BE2C (cell line): ENCODE results near the gene CFAP54.
"Not testable (repeated sequence)": the region's sequence is repeated elsewhere in the genome, so short reads cannot be mapped to it uniquely, and the experiment has no call there.

Source experiments
- DNase-seq: peaks from one replicate; pipeline ENCODE4 v3.0.0-alpha.2; 2020
- H3K27me3 ChIP-seq: fragments of 250-450 bp; sonication (Bioruptor Pico); 2 replicates; pipeline ENCODE4 v1.5.1; 2020; ENCODE audit warnings: mild to moderate bottlenecking
- H3K36me3 ChIP-seq: fragments of 250-450 bp; sonication (Bioruptor Pico); 2 replicates; pipeline ENCODE4 v1.5.1; 2020; ENCODE audit warnings: mild to moderate bottlenecking
- H3K4me1 ChIP-seq: fragments of 250-450 bp; sonication (Bioruptor Pico); 2 replicates; pipeline ENCODE4 v1.5.1; 2020
- H3K4me3 ChIP-seq: 2 replicates; pipeline ENCODE4 v1.5.1; 2011; ENCODE audit warnings: low read depth, low read length
- H3K9me3 ChIP-seq: fragments of 250-450 bp; sonication (Bioruptor Pico); 2 replicates; pipeline ENCODE4 v1.5.1; 2020
- TF ChIP-seq, protein P1 (sequence below): IDR thresholded peaks from 2 replicates; pipeline ENCODE4 v1.5.1; 2012; ENCODE audit warnings: mild to moderate bottlenecking, low read depth, low read length

Gene CFAP54

DNA sequence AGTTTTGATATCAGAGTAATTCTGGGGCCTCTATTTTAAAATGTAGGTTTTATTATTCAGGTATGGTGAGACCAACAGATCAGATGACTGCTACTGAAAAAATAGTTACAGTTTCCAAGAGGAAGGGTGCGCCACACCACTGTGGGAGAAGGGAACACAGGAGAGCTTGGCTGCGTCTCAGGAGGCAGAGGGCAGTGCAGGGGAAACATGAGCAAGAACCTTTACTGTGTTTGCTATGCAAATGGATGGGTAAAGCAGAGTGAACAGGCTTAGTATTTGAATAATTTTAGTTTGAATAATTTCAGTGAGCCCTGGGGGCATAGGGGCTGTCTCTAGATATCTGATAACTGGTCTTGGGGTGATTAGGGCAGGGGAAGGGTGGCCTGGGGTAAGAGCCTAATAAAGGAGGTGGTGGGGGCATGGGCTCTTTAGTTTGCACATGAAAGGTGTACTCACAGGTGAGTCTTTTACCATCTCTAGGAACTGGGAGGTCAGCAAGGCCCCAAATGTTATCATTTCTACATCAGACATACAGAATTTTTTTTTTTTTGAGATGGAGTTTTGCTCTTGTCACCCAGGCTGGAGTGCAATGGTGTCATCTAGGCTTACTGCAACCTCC lies 220.9 kb downstream of the CFAP54 start:
- Histone ChIP-seq H3K9me3 (no peaks in the 10 kb centered on the region), H3K27me3 (no peaks in the 10 kb centered on the region), H3K4me3 (no peak overlapping the region), H3K36me3 (no peaks in the 10 kb centered on the region), H3K4me1 (no peaks in the 10 kb centered on the region)
- no peak for DNase-seq
- TF ChIP-seq, protein P1, sequence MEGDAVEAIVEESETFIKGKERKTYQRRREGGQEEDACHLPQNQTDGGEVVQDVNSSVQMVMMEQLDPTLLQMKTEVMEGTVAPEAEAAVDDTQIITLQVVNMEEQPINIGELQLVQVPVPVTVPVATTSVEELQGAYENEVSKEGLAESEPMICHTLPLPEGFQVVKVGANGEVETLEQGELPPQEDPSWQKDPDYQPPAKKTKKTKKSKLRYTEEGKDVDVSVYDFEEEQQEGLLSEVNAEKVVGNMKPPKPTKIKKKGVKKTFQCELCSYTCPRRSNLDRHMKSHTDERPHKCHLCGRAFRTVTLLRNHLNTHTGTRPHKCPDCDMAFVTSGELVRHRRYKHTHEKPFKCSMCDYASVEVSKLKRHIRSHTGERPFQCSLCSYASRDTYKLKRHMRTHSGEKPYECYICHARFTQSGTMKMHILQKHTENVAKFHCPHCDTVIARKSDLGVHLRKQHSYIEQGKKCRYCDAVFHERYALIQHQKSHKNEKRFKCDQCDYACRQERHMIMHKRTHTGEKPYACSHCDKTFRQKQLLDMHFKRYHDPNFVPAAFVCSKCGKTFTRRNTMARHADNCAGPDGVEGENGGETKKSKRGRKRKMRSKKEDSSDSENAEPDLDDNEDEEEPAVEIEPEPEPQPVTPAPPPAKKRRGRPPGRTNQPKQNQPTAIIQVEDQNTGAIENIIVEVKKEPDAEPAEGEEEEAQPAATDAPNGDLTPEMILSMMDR: no peak

DNA sequence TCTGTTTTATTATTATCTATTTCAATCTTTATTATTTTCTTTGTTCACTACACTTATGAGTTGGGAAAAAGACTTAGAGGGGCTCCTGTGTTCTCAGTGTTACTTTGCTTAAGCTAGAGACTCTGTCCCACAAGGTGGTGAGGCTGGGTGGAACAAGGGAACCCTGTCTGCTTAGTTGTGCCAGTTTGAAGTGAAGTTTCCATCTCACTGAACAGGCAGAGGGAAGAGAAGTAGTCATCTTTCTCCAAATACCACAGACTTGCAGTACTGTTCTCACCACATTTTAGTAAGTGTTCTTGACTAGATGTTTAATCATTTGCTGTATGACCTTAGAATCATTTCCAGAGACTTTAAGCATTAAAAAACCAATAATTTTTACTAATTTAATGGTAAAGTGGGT lies 222.0 kb downstream of the CFAP54 start:
- no peaks in the 10 kb centered on the region for H3K4me1 ChIP-seq
- no peaks in the 10 kb centered on the region for H3K27me3 ChIP-seq
- TF ChIP-seq, protein P1: no peak
- no peak overlapping the region for H3K4me3 ChIP-seq
- no peaks in the 10 kb centered on the region for H3K36me3 ChIP-seq
- no peak for DNase-seq
- H3K9me3 ChIP-seq: no peaks in the 10 kb centered on the region

DNA sequence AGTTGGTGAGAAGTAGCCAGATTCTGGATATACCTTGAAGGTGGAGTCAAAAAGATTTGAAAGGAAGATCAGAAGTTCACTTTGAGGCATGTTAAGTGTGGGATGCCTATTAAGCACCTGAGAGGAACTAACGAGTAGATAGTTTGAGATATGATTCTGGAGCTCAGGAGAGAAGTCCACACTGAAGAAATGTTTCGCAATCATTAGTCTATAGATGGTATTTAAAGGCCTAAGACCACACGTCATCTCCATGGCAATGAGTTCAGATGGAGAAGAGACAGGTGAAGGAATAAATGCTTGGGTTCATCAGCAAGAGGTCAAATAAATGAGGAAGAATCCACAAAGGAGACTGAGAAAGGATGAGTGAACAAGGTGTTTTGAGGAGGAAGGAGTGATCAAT lies 224.8 kb downstream of the CFAP54 start:
- Histone ChIP-seq H3K9me3 (no peaks in the 10 kb centered on the region), H3K27me3 (no peaks in the 10 kb centered on the region), H3K36me3 (no peaks in the 10 kb centered on the region), H3K4me3 (no peak overlapping the region), H3K4me1 (no peaks in the 10 kb centered on the region)
- DNase-seq: no peak
- TF ChIP-seq, protein P1: no peak

DNA sequence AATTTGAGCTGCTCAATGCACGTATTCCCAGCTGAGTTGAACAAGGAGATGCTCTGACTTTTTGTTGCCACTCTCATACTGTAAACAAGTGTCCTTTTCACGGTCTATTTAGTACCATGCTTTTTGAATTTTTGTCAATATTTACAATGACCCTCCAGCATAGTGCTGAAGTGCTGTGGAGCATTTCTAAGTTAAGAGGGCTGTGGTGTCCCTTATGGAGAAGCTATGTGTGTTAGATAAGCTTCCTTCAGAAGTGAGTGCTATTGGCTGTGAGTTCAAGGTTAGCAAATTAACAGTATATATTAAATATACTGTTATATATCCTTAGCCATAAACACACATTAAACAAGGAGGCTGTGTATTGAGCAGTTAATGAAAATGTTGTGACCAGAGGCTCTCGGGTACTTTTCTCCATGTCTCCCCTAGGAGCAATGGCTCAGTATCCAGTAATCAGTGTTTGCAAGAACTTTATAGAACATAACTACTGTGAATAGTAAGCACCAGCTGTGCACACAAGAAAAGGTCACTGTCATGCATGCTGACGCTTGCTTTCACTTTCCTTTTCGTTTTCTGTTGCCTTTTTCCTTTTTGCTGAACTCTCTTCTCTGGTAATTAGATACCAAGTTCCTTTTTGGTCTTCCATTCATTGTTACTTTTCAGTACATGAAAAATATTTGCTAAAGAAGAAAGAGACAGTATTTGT lies 230.4 kb downstream of the CFAP54 start:
- H3K4me1 ChIP-seq: no peaks in the 10 kb centered on the region
- H3K36me3 ChIP-seq: no peaks in the 10 kb centered on the region
- H3K4me3 ChIP-seq: peak overlapping the region; percentile 32
- H3K27me3 ChIP-seq: no peaks in the 10 kb centered on the region
- no peaks in the 10 kb centered on the region for H3K9me3 ChIP-seq
- TF ChIP-seq, protein P1: no peak
- DNase-seq: no peak

DNA sequence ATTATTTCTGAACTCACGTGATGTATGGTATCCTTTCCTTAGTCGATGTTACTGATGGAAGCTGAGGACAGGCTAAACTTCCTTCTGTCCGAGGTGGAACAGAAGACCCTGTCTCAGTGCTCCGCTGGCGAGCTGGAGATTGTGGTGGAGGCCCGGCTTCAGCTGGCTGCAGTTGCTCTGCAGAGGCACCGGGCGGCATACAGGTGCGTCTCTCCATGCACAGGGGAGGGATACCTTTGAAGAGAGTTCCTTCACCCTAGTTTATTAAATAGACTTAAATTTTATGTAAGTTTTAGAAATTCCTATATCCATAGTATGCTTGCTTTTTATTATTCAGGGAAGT lies 231.0 kb downstream of the CFAP54 start:
- Histone ChIP-seq H3K4me3 (peak overlapping the region; percentile 32), H3K9me3 (no peaks in the 10 kb centered on the region), H3K27me3 (no peaks in the 10 kb centered on the region), H3K4me1 (no peaks in the 10 kb centered on the region), H3K36me3 (no peaks in the 10 kb centered on the region)
- TF ChIP-seq, protein P1: no peak
- DNase-seq: no peak

DNA sequence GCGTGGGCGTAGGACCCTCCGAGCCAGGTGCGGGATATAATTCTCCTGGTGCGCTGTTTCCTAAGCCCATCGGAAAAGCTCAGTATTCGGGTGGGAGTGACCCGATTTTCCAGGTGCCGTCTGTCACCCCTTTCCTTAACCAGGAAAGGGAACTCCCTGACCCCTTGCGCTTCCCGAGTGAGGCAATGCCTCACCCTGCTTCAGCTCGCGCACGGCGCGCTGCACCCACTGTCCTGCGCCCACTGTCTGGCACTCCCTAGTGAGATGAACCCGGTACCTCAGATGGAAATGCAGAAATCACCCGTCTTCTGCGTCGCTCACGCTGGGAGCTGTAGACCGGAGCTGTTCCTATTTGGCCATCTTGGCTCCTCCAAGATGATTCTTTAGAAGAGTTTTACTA lies 240.1 kb downstream of the CFAP54 start:
- H3K9me3 ChIP-seq, H3K27me3 ChIP-seq, DNase-seq, H3K36me3 ChIP-seq, H3K4me3 ChIP-seq, H3K4me1 ChIP-seq: not testable (repeated sequence)
